Peyer's patch (tissue), 4 donors: ENCODE results near the gene CLDN10.

Experiments used
- CTCF ChIP-seq, 6 experiments: fragments of 450-650 bp in 4 of 6; fragments of 200-600 bp in 2 of 6; sonication (generic) in 1 of 6; IDR thresholded peaks; one replicate each; pipeline ENCODE4 v1.5.1; 2017 to 2019; ENCODE audit warnings: antibody characterized with exemption in 6 of 6, mild to moderate bottlenecking in 3 of 6, moderate library complexity in 1 of 6
- POLR2A ChIP-seq, 2 donors: fragments of 450-650 bp; IDR thresholded peaks; one replicate each; pipeline ENCODE4 v1.5.1; 2017; ENCODE audit warnings: antibody characterized with exemption in 2 of 2, mild to moderate bottlenecking in 2 of 2, moderate library complexity in 2 of 2

GRCh38 chr13:95579303-95579702 is 26.8 kb downstream of the CLDN10 start:
- TF ChIP-seq CTCF (IDR thresholded peaks at IDR 0.05) (no peak), POLR2A (IDR thresholded peaks at IDR 0.05) (no peak)
